Kidney tubule cell (primary cell): ENCODE measurements around the gene CSTB.

Experiments
- DNase-seq: peaks from one replicate; pipeline ENCODE4 v3.0.0-alpha.2; 2018; ENCODE audit warnings: low spot score

CSTB gene

GRCh38 chr21:43767498-43767983, 8.6 kb downstream of the CSTB start:
- no peak for DNase-seq

GRCh38 chr21:43766734-43767497, 9.2 kb downstream of the CSTB start:
- no peak for DNase-seq

GRCh38 chr21:43764576-43765495, 11.3 kb downstream of the CSTB start:
- no peak for DNase-seq

- DNase-seq = no peak
Observed at GRCh38 chr21:43763901-43764523, 12.1 kb downstream of the CSTB start.

GRCh38 chr21:43762303-43763128, 13.6 kb downstream of the CSTB start:
- no peak for DNase-seq

GRCh38 chr21:43761886-43762285, 14.2 kb downstream of the CSTB start:
- DNase-seq = no peak

GRCh38 chr21:43760391-43760958, 15.6 kb downstream of the CSTB start:
- no peak for DNase-seq

- DNase-seq = no peak
Observed at GRCh38 chr21:43759651-43760050, 16.5 kb downstream of the CSTB start.

- no peak for DNase-seq
Observed at GRCh38 chr21:43758811-43759210, 17.3 kb downstream of the CSTB start.

- DNase-seq = no peak
Observed at GRCh38 chr21:43758111-43758641, 17.9 kb downstream of the CSTB start.

GRCh38 chr21:43757601-43758000, 18.5 kb downstream of the CSTB start:
- no peak for DNase-seq

GRCh38 chr21:43755820-43756594, 20.1 kb downstream of the CSTB start:
- no peak for DNase-seq

GRCh38 chr21:43754948-43755781, 20.9 kb downstream of the CSTB start:
- DNase-seq = no peak

GRCh38 chr21:43753439-43753799, 22.7 kb downstream of the CSTB start:
- DNase-seq = no peak

- DNase-seq = peak; percentile 39
Observed at GRCh38 chr21:43752758-43753438, 23.2 kb downstream of the CSTB start.

GRCh38 chr21:43751955-43752591, 24.0 kb downstream of the CSTB start:
- DNase-seq = no peak

- DNase-seq = no peak
Observed at GRCh38 chr21:43750339-43751033, 25.6 kb downstream of the CSTB start.
